GM23248 (cell line): ENCODE measurements around the gene DIP2C.

Experiments used
- EZH2 ChIP-seq: fragments of 200-600 bp; sonication (generic); IDR thresholded peaks from 2 replicates; pipeline ENCODE4 v1.6.1; 2018; ENCODE audit warnings: antibody characterized with exemption, mild to moderate bottlenecking; ENCODE audit not compliant: insufficient read depth, poor library complexity, severe bottlenecking
- EZH2phosphoT487 ChIP-seq: fragments of 200-600 bp; sonication (generic); IDR thresholded peaks from 2 replicates; pipeline ENCODE4 v1.6.1; 2018; ENCODE audit warnings: antibody characterized with exemption, moderate library complexity, mild to moderate bottlenecking, low read depth; ENCODE audit not compliant: insufficient read depth

- TF ChIP-seq EZH2: no peak
- no peak for TF ChIP-seq EZH2phosphoT487
Observed at GRCh38 chr10:377228-377627, 312.2 kb downstream of the DIP2C start.
